NCI-H2081 treated with DMSO at 0.1 percent for 48 hours (cell line): ENCODE data around the gene ADORA3.

Experiments
- DNase-seq: peaks from one replicate; lab custom pipeline; 2025; lab: John Stamatoyannopoulos, UW

The ADORA3 gene

DNA sequence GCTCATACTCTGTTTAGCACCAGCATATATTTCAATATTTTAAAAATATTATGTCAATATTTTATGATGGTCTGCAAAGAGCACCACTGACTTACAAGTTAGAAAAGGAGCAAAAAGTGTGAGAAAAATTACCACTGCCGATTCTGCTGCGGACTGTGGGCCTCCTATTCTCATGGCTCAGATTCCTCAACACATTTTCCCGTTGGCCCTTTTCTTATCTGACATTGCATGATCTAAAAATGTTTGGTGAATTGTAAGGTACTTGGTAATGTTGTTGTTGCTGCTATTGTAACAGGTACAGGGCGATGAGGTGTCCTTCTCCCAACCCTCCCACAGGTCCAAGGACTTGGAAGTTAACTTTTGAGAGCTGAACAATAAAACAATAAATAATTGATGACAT is 28.9 kb downstream of the ADORA3 start:
- no peak for DNase-seq

DNA sequence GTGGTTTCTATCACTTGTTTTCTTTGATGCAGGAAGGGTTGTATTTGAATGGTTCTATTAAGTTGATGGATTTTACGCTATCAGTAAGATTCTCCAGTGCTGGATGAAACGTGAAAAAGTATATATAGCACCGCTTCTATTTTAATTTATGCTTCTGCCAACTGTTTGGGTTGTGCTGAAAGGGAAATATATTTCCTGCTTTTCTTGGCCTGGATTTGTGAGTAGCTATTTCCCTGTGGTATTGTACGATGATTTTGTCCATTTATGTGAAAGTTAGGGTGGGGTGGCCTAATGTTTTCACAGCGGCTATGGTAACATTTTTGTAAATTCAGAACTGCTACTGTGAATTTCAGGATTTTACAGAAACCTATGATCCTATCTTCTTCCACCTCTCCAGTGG is 29.3 kb downstream of the ADORA3 start:
- no peak for DNase-seq

DNA sequence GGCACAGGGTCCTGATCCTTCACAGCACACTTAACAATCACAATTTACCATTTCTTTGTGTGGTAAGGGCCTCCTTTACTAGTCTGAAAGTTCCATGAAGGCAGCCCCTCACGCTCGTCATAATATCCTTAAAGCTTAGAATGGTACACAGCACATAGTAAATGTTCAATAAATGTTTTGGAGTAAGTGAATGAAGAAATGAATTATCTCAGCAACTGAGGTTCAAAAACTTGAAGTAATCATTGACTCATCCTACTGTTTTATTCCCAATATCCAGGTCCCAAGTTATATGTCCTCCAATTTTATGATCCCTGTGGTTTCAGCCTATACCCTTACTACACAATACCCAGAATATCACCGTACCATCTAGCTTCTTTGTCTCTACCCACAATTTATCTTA is 31.9 kb downstream of the ADORA3 start:
- no peak for DNase-seq

DNA sequence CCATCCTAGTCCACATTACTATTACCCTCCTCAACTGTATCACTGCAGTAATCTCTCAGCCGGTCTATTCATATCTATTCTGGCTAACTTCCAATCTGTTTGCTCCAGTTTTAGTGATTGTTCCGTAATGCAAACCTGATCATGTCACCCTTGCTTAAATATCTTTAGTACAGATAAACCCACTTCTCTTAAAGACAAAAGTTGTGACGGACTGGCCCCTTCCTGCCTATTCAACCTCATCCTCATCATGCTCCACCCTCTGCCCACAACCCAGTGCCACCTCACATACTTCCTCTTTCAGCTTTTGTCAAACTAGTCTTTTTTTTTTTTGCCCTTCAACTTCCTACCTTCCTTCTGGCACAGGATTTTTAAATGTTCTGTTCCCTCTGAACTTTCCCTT is 32.4 kb downstream of the ADORA3 start:
- no peak for DNase-seq

DNA sequence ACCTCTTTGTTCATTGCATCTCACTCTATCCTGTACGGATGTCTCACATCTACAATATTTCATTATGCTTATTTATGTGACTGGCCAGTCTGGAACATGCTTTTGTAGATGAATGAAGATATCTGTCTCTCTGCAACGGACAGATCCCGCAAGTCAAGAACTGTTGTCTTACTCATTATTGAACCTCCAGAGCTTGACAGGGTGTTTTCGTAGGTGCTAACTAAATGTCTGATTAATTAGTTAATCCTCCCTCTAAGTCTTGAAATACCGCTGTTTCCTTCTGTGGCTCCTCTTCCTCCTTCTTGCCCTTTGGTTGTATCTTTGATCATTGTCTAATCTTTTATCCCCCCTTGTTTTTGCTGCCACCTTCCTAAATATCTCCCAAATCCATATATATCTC is 32.8 kb downstream of the ADORA3 start:
- DNase-seq = no peak

DNA sequence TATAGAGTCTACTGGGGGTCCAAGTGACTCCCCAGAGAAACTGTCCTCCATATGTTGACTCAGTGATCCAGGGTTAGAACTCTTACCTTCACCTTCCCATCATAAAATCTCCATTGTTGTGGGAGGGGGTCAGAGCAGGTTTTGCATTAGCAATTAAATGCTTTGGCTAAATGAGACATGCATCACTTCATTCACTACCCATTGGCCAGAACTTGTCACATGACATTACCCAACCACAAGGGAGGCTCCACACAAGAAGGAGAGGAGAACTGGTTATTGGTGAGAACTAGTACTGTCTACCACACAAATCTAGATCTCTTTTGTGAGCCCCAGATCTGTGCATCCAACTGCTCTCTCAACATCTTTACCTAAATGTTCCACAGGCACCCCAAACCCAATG is 33.9 kb downstream of the ADORA3 start:
- DNase-seq = no peak

DNA sequence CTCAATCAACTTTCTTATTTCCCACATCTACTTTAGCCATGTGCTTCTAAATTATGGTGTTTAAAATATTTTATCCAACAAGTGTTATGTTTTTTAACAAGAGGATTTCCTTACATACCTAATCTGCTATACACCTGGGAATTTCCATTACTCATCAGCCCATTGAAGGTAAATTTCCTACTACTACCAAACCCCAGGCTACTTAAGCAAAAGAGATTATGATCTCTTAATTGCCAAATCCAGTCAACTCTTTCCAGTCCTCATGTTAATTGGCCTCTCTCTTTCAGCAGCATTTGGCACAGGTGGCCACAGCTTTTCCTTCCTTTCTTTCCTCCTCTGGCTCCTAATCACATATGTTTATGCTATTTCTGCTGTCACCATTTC is 34.7 kb downstream of the ADORA3 start:
- no peak for DNase-seq

DNA sequence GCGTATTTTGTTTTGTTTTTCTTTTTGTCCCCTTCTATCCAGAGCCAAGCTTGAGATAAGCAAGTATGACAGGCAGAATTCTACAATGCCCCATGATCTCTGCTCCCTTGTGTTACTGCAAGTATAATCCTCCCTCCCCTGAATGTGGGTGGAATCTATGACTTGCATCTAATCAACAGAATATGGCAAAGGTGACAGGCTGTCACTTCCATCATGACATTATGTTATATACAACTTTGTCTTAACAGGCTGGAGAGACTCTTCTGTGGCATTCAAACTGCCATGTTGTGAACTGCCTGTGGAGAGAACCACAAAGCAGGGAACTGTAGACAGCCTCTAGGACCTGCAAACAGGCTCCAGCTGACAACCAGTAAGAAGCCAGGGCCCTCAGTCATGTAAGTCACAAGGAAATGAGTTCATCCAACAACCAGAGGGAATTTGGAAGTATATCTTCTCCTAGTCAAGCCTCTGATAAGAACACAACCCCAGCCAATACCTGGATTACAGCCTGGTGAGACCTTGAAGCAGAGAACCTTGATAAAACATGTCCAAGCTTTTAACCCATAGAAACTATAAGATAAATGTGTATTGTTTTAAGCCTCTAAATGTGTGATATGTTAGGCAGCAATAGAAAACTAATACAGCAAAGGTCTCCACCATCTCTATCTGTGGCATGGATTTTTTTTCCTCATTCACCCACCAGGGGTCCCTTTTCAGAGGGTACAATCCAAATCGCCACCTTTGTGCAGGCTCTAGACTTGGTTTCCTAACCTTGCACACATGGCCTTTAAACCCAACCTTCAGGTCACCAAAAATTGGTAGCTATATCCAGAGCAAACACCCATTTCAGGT is 35.3 kb downstream of the ADORA3 start:
- no peak for DNase-seq

DNA sequence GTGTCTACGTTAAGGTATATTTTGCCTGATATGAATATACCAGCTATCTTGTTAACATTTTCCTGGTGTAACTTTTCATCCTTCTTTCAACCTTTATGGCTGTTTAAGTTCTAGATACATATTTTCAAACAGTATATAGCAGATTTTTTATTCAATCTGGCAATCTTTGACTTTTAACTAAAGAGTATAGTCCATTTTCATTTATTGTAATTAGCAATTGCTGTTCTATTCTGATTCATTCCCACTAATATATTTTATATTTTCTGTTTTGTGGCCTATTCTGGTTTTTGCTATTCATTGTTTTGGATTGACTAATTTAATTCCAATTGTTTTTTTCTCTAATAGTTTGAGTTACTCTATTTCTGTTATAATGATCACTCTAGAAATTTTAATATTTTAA is 37.0 kb downstream of the ADORA3 start:
- no peak for DNase-seq

DNA sequence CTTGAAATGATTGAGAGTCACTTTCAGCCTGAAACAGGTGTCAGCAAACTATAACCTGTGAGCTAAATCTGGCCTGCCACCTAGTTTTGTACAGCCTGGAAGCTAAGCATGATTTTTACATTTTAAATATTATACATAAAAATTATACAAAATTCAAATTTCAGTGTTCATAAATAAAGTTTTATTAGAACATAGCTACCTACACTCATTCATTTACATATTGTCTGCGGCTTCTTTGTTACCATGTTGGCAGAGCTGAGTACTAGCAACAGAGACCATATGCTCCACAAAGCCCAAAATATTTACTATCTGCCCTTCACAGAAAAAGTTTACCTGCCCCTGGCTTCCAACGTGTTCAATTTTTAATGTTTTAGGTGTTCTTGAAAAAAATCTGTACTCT is 37.7 kb downstream of the ADORA3 start:
- DNase-seq = no peak

DNA sequence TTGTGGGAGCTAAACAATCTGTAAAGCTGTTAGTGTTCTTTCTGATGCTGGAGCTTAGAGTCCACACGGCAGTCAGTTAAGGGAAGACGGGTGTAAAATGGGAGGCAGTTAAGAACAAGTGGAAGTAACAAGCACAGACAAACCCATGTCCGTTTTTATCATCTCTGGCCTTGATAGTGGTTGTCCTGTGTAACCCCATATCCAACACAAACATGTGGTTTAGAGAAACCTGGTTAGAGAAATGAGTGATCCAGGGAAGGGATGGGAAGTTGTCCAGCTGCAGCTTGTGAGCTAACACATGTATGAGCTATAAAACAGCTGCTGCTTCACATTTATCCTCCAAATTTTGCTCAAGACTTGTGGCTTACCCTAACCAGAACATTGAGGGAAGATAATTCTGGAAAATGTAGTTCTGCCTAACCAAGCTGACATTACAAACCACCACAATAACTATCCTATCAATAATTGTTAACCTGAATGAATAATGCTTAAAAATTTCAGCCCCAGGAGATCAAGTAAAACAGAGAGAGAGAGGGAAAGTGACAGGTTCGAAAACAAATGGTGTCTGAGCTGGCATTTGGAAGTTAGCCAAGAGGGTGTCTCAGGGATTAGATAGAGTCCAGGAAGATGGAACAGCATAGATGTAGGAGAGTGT is 40.3 kb downstream of the ADORA3 start:
- no peak for DNase-seq

DNA sequence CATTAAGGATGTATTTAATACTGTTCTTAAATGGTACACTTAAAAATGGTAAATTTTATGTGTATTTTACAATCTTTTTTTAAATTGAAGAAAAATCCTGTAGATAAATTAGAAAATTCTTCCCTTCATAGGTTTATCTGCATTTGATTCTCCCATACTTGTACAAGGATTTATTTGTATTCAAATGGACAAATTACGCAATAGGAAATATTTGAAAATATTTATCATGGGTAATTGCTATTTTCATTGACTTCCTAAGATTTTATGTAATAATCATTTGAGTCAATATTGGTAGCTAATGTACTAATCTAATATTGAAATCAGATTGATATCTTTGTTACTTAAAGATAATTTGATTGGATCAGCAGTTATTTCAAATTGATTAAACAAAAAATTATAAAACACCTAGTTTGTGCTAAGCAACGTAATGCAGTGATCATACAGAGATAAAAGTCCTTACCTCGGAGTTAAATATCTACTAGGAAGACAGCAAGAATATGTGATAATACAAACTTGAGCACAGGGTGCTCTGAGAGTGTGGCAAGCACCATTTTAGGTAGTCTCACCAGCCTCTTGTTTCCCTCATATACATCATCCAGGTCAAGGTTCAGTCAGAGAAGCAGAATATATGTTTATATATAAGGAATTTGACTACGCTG is 40.9 kb downstream of the ADORA3 start:
- DNase-seq = no peak

DNA sequence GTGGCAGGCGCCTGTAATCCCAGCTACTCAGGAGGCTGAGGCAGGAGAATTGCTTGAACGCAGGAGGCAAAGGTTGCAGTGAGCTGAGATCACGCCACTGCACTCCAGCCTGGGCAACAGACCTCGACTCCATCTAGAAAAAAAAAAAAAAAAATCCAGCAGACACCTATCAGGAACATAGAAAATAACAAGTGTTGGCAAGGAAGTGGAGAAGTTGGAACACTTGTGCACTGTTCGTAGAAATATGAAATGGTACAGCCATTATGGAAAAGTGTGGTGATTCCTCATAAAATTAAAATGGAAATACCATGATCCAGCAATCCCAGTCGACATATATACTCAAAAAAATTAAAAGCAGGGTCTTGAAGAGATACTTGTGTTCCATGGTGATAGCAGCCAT is 41.7 kb downstream of the ADORA3 start:
- DNase-seq = no peak

DNA sequence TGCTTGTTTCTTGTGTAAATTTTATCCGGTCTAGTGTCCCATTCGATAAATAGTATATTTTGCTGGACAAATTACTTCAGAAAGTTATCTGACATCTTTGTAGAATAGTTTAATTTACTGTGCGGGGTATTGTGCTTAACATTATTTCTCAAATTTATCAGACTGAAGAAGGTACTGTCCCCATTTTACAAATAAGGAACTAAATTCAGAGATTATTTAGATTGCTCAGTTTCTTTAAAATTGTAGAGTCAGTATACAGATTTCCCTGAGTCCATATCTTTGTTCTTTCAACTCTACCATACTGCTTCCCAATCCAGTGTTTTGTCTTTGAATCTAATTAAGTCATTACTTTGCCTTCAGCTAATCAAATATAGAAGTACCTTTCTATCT is 47.8 kb downstream of the ADORA3 start:
- no peak for DNase-seq

DNA sequence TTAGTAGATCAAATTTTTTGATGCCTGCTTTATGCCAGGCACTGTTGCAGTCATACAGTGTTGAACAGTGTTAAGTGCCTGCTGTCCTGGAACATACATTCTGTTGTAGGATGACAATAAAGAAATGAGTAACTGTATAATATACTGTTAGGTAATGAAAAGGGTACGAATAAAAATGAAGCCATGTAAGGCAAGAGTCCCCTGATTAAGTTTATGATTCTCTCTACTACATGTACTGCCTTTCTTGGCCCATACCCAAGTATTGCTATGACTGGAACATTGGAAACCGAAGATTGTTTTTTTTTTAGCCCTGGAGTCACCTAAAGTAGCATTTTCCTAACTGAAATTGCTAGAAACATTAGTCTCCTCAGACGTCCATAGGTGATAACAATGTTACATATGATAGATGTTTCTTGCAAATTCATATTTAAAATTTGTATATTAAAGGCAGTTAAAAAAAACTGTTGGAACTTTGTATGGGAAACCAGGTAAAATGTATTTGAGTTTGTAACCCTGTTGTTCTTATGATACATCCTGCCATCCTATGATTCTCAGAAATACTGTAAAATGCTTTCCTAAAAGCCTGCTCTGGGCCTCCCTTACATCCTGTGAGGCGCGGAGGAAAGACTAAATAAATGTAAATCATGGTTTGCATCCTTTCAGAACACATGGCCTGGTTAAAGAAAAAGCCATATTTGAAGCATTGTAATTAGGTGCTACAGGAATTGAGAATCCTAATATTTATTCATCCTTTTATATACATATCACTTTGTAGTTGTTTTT is 48.4 kb downstream of the ADORA3 start:
- no peak for DNase-seq

DNA sequence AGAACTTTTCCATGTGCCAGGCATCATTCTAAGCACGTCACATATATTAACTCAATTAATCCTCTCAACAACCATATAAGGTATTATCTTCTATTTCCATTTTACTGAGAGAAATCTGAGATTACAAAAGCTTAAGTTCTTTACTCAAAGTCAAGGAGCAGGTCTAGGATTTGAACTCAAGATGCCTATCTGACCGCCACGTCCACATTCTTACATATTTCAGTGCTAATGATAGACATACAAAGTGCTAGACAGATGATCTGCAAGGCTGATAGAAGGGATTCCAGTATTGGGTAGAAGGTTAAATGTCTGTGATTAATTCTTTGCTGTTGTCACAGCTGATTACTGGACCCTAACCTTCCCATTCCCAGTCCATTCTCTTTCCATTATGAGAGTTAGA is 49.7 kb downstream of the ADORA3 start:
- DNase-seq = no peak

DNA sequence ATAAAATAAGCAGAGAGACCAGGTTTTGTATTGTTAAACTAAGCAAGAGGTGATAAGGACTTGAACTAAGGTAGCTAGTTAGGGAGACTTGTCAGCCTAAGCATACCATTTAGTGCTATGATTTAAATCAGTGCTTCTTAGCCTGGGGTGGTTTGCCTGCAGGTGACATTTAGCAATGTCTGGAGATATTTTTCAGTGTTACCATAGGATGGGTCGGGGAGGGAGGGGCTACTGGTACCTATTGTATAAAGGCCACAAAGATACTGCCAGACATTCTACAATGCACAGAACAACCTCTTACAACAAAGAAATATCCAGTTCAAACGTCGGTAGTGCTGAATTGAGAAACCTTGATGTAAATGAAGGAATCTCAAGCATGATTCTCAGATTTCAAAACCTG is 50.9 kb downstream of the ADORA3 start:
- no peak for DNase-seq

DNA sequence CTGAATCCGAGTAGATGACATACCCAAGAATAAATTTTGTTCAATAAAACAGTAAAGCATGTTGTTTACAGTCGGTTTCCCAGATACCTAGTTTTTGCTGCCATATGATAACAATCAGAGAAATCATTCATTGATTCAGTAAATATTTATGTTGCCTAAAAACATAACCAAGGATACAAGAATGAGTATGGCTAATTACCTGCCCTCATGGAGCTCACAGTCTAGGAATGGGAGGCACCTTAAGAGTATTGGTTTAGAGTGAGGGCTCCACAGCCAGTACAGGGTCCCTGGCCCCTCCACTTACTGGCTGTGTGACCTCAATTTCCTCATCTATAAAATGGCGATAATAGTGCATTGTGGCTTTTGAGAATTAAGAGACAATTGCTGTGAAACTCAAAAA is 53.2 kb downstream of the ADORA3 start:
- no peak for DNase-seq

DNA sequence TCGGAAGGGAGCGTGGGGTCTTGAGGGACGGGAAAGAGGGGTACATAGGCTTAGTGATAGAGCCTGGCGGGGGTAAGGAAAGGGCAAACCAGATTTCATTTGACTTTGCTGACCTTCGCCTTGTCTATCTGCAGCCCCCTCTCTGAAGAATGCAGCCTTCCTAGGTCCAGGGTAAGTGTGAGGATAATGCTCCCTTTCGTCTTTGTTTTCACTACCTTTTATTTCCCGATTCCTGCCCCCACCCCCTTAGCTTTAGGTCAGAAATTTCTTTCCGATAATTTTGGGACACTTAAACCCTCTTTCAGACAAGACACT is 53.8 kb downstream of the ADORA3 start:
- no peak for DNase-seq
